HG03442 (cell line): ENCODE measurements around the gene QRFP.
"Not testable (repeated sequence)": the region's sequence is repeated elsewhere in the genome, so short reads cannot be mapped to it uniquely, and the experiment has no call there.

Experiments used
- ATAC-seq: cut with Tn5 transposase; IDR thresholded peaks from one replicate; pipeline ENCODE4 v1.9.1; 2021; ENCODE audit warnings: mild to moderate bottlenecking, moderate library complexity; ENCODE audit not compliant: unreplicated experiment

QRFP gene

DNA sequence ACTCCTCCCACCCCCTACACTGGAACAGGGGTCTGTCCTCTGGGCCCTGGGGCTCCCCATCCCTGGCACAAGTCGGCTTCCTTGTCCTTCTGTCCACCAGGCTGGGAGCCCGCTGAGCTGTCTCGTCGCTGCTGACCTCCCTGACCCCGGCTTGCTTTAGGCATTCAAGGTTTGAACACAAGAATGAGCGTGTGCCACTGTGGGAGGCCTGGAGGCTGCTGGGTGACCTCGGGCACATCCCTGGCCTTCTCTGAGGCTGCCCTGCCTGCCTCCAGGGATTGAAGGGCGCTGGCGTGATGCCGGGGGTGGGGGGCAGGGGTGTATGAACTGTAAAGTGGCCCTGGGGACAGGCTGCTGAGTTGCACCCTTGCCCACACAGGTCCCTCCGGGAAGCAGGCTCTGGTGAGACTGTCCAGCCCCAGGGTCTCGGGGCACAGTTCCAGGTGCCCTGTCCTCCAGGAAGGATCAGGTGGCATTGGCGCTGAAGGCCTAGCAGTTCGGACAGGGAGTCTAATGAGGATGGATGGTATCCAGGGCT is 24.2 kb upstream of the QRFP start:
- no peak for ATAC-seq

DNA sequence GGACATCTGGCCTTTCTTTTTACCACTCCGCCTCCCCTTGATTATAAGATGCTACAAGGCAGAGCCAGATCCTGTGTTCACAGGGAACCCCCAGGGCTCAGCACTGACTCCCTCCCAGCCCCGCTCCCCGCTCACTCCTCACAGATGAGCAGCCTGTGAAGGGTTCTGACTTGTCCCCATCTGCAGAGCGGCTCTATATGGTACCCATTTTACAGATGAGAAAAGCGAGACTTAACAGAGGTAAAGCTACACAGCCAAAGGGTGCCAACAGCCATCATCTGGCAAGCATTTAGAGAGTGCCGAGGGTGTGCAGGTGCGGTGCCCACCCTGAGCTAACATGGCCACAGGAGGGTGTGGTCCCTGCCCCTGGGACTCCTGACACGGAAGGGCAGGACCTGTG is 23.6 kb upstream of the QRFP start:
- no peak for ATAC-seq

DNA sequence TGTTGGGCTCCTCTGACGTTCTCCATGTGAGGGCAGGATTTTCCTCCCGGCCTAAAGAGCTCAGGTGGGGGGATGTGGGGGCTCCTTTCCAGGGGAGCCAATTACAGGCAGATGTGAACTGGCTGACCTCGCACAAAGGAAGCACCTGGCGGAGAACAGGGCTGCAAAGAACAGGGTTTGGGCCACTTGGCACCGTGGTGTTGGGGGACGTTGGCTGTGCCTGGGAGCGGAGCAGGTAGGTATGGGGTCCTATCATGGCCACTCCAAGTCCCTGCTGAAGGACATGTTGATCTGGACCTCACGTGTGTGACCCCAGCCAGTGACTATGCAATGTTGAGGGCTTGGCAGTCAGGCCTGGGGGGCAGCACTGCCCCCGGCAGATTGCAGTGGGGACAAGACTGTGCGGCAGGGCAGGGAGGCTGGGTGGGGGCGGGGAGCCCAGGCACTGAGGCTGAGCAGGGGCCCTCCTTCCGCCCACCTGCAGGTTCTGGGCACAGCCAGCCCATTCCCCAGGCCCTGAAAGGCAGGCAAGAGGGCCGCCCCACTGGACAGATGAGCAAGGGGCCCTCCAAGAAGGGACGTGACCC is 23.0 kb upstream of the QRFP start:
- ATAC-seq = no peak

DNA sequence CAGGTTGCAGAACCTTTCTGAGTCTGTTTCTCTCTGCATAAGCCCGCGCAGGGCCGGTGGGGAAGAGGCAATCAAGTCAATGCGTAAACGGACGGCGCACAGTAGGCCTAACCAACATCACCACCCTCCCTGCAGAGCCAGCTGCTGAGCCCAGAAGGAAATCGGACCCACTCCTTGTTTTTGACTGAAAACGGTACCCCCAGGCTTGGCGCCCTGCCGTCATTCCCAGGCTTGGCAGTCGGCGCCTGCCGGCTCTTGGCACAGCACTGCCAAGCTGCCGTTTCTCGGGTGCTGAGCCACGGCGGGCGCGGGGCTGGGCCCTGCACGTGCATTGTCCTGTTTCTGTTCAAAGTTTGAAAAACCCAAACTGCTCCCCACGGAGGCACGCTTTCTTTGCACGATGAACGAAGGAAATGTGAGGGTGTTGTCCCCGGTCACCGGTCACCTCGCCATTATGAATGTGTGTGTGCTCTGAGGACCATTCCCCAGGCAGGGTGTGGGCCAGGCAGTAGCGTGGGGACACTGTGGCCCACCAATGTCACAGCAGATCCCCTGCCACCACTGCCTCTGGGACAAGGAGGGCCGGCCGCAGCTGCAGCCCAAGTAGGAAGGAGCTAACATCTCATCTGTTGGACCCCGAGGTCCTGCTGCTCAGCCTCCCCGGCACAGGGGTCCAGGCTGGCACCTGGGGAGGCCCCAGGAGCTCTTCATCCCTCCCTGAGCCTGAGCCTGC is 22.4 kb upstream of the QRFP start:
- ATAC-seq = no peak

DNA sequence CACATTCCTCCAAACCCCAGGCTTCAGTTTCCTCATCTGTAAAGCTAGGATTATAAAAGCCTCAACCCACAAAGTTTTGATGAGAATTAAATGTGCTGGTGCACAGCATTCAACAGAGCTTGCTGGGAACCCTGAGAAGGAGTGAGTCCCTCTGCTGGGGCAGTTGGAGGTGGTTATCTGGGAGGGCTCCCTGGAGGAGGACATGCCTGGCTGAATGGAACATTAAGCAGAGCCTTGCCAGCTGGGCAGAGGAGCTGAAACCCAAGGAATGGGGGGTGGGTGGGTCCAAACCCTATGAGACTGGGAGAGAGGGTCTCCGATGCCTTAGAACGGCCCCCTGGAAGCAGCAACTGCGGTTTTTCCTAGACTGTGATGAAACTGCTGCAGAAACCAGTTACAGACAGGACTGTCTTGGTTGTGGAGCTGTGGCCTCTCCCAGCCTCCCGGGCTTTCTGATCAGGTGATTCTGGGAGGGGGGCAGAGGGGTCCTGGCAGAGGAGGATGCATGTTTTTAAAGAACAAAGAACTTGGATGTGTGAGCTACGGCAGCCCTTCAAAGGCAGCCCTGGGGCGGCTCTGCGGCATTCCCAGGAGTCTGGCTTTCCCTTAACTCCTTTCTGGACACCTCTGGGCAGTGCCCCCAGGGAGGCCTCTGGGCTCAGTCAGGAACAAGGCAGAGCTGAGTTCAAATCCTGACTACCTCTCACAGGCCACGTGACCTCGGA is 21.7 kb upstream of the QRFP start:
- ATAC-seq = no peak

DNA sequence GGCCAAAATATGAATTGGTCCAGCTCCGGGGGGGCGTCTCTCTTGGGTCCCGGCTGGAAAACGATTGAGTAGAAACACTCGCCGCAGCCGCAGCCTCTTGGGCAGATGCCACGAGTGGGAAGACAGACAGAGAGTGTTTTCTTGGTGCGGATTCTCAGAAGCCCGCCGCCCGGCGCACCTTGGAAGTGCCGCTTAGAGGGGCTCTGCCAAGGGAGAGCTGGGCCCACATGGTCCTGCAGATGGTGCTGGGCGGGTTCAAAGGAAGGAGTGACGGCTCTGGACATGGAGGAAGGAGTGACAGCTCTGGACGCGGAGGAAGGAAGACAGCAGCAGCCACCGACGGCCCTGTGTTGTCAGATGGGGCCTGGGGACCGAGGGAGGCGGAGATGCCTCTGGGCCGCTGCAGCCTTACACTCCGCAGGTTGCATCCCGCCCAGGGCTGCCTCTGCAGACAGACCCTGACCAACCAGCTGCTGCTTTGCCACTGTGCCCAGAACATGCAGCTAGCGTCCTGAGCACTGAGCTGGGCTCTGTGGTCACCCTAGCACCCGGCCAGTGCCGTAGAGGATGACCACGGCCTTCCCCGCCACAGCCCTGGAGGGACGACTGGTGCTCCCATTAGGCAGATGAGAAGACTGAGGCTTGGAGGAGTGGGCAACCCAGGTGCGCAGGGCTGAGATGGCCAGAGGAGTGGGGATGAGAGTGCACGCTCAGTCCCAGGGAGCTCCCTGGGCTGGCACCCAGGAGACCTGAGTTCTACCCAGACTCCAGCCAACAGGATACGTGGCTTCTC is 20.8 kb upstream of the QRFP start:
- ATAC-seq = no peak

DNA sequence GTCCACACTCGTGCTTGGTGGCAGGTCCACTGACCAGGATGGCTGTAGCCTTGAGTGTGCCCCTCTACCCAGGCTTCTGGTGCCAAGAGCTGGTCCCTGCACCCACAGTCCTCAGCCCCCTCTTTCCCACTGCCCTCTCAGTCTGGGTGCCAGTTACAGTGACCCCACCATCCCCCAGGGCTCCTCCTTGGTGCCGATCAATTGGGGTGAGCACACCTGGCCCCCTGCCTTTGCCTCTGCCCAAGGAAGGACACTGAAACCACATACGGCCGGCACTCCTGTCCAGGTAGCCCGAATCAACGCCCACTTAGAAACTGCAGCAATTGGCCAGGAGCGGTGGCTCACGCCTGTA is 18.5 kb upstream of the QRFP start:
- ATAC-seq = no peak

DNA sequence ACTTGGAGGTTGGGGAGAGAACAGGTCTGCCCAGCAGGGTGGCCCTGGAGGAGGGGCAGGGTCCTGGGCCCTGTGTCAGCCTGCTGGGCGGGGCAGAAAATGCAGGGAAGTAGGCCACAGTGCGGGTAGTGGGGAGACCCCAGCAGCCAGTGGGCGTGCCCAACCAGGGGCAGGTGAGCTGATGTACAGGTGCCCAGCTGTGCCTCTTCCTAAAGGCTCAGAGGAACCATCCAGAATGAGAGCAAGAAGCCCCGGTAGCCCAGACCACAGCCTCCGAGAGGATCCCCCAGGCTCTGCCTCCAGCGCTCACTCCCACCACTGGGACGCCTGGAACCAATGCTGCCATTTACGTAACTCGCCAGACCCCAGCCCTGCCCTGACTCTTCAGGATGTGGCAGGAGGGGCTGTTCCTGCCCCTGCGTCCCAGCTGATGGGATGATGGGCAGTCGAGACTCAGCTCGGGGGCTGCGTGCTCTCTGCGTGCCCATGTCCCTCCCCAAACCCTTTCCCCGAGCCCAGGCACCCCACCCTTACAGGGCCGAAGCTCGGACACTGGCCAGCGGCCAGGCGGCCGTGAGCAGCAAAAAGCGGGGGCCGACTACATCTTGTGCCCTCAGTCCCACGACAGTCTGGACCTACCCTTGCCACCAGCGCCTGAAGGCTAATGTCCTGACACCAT is 17.9 kb upstream of the QRFP start:
- no peak for ATAC-seq

DNA sequence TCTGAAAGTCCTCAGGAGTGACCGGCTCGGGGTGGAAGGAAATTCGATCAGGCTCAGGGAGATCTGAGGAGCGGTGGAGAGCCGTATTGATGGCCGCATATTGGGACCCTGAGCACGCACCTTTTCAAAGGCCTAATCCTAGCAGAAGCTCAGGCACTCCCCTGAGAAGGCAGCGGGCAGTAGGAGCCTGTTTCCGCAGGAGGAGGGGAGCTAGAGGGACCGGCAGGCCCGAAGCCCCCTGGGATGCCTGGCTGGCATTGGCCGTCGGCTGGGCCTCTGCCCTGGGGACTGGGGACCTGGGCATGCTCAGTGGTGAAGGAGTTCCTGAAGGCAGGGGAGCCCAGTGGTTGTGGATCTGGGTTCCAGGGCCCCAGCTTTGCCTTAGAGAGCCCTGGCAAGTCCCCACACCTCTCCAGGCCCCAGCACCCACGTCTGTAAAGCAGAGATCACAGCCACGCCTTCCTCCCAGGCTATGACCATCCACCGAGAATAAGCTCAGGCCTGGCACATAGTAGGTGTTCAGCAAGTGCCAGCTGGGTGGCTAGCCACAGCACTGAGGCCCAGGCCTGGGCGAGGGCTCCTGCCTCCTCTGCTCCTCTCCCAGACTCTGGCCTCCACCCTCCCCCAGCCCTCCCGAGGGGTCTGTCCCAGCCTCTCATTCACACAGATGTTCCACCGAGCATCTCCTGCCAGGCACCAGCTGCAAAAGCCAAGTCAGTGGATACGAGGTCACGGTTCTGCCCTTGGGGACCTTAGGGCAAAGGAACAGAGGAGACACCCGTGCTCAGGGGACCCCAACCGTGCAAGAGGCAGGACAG is 17.2 kb upstream of the QRFP start:
- no peak for ATAC-seq

DNA sequence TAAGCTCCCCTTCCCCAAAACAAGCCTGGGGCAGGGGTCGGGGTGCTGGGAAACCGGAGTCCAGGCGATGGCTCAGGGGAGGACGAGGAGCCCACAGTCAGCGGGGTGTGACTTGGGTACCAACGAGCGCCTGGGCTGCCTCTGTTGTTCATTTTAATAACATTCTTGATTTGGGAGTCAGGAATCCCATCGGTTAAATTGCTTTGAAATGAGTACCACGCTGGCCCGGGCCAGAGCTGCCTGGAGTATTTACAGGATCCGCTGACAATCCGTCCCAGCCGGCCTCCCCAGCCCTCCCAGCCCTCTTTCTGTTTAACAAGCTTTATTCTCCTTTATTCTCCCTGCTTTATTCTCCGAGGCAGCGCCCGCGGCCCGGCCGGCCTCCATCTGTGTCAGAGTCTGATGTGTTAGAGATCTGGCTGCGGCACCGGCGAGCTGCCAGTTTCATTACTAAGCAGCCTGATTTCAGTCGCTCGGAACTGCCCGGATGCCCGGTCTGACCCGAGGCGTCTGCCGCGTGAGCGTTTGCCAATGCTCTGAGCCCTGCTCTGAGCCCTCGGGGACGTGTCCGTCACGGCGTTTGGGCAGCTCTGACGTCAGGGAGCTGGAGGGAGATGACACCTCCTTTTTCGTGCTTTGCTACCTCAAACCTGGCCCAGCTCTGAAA is 16.5 kb upstream of the QRFP start:
- no peak for ATAC-seq

DNA sequence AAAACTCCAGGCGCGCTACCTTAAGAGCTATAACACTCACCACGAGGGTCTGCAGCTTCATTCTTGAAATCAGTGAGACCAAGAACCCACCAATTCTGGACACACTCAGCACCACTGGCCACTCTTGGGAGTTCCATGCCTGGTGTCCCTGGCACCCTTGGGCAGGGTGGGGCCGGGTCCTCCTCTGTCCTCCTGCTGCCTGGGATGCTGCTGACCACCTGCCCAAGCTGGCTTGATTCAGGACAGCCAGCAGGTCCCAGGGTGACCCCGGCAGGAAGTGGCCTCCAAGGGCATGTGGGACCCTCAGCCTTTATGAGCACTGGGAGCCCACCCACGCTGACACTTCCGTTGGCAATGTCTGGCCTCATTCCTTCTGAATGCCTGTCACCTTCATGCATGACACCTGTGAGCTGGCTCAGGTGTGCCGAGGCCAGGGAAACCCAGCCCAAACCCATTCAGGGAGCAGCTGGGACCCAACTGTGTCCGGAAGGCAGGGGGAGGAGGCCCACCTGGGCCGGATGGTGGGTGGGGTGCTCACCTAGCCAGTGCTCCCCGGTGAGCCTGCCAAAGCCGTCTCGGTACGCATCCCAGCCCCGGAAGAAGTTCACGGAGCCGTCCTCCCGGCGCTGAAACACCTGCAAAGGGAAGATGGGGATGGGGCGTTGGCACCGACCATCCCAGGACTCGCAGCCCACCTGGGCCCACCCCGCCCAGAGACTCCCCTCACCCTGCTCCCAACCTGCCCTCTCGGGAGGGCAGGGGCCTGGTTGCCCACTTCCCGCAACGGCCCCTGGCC is 14.8 kb upstream of the QRFP start:
- no peak for ATAC-seq

DNA sequence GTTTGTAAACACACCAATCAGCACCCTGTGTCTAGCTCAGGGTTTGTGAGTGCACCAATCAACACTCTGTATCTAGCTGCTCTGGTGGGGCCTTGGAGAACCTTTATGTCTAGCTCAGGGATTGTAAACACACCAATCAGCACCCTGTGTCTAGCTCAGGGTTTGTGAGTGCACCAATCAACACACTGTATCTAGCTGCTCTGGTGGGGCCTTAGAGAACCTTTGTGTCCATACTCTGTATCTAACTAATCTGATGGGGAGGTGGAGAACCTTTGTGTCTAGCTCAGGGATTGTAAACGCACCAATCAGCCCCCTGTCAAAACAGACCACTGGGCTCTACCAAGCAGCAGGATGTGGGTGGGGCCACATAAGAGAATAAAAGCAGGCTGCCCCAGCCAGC is 14.1 kb upstream of the QRFP start:
- ATAC-seq = not testable (repeated sequence)

DNA sequence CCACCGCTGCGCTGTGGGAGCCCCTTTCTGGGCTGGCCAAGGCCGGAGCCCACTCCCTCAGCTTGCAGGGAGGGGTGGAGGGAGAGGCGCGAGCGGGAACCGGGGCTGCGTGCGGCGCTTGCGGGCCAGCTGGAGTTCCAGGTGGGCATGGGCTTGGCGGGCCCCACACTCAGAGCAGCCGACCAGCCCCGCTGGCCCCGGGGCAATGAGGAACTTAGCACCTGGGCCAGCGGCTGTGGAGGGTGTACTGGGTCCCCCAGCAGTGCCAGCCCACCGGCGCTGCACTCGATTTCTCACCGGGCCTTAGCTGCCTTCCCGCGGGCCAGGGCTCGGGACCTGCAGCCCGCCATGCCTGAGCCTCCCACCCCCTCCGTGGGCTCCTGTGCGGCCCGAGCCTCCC is 13.4 kb upstream of the QRFP start:
- ATAC-seq = not testable (repeated sequence)

DNA sequence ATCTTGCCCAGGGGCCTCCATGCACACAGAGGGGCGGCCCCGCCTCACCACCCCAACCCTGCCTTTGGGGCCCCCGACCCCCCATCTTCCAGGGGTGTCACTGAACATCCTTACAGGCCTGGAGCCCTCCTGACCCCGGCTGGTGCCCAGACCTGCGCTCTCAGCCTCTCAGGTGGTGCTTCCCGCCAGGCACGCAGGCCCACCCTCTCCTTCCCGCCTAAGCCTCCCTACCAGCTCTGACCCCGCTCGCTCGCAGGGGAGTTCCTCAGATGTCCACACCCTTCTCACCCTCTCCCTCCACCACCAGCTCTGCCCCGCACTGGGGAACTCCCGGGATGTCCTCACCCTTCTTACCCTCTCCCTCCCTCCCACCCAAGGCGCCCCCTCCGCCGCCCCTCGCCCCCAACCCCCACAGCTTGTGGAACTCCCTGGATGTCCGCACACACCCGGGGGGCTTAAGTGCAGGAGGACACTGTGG is 12.3 kb upstream of the QRFP start:
- no peak for ATAC-seq

DNA sequence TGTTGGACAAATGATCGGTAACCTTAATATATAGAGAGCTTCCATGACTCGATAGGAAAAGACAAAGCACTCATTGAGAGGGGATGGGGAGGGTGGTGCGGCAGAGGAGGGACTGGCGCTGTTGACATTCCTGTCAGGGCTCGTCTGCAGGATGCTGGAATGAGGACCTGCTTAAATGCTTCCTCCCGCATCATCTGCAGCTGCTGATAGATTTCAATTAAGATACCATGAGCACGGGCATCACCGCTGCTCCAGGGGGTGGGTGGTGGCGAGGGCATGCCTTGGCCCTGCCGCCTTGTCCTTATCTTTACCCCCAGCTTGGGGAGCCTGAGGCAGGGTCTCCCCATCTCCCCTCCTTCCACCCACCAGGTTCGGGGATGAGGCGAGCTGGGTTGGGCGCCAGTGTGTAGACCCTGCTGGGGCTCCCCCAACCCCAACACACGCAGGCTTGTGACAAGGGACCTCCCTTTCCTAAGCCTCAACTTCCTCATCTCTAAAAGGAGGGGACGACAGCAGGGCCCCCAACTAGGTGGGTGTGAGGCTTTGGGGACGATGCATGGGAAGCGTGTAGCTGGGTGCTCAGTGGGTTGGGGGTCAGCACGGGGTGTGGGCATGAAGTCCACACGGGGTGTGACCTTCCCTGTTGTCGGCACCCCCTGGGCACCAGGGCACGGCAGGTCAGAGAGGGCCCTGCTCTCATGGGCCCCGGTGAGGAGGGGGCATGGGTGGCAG is 11.7 kb upstream of the QRFP start:
- ATAC-seq = no peak

DNA sequence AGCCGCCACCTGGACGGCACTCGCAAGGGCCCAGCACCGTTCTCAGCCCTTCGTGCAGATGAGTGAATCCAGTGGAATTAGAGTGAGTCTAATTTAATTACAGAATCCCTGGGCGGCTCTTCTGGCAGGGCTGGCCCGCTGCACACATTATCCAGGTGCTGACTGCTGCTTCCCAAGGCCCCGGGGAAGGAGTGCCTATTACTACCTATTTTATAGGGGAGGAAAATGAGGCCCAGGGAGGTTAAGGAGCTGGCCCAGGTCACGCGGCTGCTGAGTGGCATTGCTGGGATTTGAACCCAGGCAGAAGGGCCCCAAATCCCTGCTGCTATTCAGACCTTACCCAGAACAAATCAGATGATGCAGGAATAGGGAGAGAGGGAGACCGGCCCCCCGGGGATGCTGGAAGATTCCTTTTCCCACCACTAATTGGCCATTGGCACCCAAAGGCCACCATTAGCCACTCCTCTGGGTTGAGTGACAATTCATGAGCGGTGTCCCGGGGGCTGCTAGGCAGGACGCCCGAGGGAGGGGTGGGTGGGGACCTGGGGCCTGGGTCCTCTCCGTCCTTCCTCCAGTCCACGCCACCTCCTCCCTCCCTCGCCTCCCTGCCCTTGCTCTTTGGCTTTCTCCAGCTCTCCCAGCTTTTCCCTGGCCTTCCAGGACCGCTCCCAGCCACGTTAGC is 10.3 kb upstream of the QRFP start:
- no peak for ATAC-seq
